HFF-Myc (cell line): ENCODE measurements around the gene ALPK3.

ENCODE experiments used
- DNase-seq: peaks from one replicate; pipeline ENCODE4 v3.0.0-alpha.2; 2011; ENCODE audit warnings: low read depth; ENCODE audit errors: extremely low read depth
- H3K4me3 ChIP-seq: replicated peaks from 2 replicates; pipeline ENCODE4 v1.5.1; 2011; ENCODE audit warnings: low read depth, mild to moderate bottlenecking, control low read depth, low read length
- TF ChIP-seq, protein P1 (sequence below): IDR thresholded peaks from 2 replicates; pipeline ENCODE4 v1.5.1; 2012; ENCODE audit warnings: mild to moderate bottlenecking, low read depth, low read length, control low read depth; ENCODE audit errors: missing control alignments

ALPK3 gene

DNA sequence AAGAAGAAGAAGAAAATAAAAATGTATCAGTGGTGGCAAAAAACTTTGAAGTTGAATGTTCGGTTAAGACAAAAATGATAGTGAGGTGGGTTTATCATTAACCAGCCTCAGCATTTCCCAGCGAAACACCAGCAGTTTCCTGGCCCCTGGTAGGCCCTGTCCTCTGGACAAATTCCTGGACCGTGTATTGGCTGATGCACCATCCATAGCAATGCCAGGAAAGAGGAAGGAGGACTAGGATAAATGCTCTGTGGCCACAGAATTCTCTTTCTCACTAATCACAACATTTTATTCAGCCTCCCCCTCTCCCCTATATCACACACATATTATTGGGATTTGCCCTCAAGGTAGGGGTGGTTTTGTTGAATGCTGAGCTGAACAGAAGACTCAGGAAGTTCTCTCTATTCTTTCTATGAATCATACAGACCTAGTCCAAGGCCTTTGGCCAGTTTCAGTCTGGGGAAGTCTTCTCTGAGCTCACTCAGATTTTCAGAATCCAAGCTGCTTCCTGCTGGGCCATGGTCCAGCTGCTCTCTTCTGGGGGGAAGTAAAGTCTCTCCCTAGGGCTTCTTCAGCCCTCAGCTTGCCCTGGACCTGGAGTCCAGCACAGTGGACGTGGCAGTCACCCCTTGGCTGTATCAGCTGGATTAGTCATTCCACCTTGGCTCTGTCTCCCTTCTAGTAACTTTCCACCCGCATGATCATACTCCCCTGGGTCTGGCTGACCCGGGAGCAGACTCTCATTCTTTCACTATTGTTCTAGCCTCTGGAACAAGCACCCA, 94.9 kb downstream of the ALPK3 start:
- peak; percentile 70 for DNase-seq
- TF ChIP-seq, protein P1, sequence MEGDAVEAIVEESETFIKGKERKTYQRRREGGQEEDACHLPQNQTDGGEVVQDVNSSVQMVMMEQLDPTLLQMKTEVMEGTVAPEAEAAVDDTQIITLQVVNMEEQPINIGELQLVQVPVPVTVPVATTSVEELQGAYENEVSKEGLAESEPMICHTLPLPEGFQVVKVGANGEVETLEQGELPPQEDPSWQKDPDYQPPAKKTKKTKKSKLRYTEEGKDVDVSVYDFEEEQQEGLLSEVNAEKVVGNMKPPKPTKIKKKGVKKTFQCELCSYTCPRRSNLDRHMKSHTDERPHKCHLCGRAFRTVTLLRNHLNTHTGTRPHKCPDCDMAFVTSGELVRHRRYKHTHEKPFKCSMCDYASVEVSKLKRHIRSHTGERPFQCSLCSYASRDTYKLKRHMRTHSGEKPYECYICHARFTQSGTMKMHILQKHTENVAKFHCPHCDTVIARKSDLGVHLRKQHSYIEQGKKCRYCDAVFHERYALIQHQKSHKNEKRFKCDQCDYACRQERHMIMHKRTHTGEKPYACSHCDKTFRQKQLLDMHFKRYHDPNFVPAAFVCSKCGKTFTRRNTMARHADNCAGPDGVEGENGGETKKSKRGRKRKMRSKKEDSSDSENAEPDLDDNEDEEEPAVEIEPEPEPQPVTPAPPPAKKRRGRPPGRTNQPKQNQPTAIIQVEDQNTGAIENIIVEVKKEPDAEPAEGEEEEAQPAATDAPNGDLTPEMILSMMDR, result no peak
- H3K4me3 ChIP-seq, result no peak overlapping the region

DNA sequence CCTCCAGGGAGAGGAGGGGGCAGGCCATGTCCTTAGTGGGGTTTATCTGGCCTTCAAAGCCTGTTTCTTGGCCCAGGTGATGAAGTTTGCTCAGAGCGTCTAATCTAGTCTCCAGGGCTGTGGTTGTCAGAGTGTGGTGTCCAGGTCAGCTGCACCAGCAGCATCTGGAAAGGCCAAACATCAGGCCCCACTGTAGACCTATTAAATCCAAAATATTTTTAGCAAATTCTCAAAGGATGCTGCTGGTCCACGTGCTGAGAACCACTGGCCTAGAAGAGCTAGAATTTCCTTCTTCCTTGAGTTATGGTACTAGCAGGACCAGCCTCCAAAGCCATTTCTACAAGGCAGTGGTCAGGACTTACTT, 96.2 kb downstream of the ALPK3 start:
- H3K4me3 ChIP-seq, result no peak overlapping the region
- DNase-seq, result no peak
- TF ChIP-seq, protein P1, result no peak

DNA sequence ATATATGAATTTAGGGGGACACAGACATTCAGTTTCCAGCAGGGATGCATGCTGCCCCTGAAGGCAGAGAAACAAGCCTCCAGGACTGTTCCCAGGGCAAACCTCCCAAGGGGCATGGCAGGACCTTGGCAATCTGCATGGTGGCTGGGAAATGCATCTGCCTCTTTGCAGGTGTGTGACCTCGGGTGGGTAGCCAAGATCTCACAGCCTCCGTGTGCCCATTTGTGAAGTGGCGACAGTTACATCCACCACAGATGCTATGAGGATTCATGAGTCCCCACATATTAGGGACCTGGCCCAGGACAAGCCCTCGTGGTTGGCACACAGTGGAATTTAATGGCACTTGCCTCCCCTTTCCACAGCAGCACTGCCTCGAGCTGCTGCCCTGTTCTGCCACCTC, 97.2 kb downstream of the ALPK3 start:
- TF ChIP-seq, protein P1, result no peak
- DNase-seq, result no peak
- H3K4me3 ChIP-seq, result no peak overlapping the region

DNA sequence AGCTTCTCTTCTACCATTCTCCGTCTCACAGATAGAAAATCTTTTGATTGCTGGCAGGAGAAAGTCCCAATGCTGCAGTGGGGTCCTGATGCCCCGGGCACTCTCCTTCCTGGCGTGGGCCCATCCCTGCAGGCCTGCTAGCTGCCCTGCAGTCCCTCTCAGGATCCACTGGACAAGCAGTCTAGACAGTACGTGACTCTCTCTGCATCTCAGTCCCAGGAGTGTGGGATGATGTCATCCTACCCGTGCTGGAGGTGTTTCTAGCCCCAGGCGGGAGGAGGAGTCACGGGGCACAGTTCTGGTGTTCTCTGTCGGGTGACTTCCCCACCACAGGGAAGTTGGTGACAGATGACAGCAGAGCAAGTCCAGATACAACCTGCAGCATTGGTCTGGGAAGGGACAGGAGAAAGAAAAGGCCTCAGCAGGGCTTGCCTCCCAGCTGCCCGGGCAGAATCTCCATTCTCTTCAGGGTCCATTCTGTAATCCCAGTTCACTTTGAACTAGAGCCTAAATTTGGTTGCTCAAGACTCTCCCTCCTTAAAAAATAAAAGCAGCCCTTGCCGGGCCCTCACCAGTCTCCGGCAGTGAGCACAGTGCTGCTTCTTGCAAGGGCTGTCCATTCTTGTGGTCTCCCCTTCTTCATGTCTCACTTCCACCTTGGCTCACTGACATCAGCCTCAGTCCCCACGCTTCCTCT, 97.9 kb downstream of the ALPK3 start:
- peak; percentile 57 for DNase-seq
- no peak overlapping the region for H3K4me3 ChIP-seq
- TF ChIP-seq, protein P1, result no peak

DNA sequence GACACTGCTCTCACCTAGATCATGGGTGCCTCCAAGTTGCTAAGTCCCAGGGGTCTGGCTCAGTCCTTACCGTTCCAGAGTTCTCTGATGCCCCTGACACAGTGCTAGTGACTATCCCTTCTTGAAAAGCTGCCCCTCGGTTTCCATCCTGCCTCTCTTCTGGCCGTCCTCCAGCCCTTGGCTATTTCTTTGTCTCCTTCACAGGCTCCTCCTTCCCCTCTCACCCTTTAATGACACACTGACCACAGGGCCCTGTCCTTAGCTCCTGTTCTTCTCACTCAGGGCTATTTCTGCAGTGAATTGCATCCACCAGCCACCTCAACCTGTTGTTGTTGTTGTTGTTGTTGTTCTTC, 98.4 kb downstream of the ALPK3 start:
- H3K4me3 ChIP-seq, result no peak overlapping the region
- no peak for DNase-seq
- TF ChIP-seq, protein P1, result no peak

DNA sequence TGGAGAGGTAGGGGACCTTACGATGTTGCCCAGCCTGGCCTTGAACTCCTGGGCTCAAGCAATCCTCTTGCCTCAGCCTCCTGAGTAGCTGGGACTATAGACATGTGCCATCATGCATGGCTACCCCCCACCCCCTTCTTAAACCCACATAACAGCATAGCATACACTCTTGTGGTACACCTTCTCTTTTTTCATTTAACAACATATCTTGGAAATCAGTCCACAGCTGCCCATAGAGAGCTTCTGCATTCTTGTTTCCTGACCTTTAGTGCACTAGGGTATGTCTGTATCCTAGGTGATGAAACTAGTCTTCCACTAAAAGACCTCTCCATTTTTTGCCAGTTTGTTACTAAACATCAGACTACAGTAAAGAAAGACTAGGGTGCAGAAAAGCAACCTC, 100.3 kb downstream of the ALPK3 start:
- no peak for DNase-seq
- TF ChIP-seq, protein P1, result no peak
- no peak overlapping the region for H3K4me3 ChIP-seq
